ENCODE results near the gene CNTNAP5.

CNTNAP5 gene

DNA sequence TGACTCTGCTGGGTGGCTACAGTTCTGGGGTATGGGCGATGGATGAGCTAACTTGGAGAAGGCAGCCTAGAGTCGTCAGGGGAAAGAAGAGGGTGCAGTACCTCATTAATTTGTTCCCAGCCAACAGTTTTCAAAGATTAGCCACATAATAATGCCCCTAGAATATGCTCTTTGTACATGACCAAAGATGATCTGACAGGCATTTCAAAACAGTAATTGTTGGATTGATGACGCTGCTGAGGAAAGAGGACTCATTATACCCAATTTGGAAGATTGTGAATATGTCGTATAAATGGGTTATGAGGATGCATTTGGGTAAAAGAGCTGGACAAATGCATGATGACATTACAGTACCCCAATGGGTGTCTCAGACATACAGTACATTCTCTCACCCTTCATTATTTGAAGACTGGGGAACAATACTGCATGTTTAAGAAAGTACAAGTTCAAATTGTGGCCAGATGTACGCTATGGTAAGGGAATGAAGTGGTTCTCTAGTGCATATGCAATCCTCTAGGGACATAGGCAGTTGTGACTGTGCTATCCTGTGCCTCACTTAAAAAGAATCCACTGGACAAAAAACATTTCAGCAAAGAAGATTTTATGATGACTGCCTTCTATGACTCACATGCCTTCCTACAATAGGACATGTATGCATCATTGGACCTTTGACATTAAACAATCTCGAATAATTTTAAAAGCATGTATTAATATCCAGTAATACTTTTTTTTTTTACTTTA lies 233.2 kb downstream of the CNTNAP5 start:
- in situ Hi-C loops (cut with HindIII; ENCODE audit: low sequenced_read_pairs), result no loop called here

- in situ Hi-C loops (cut with HindIII; ENCODE audit: low sequenced_read_pairs), result no loop called here
Measured at GRCh38 chr2:124261456-124261855, 236.4 kb downstream of the CNTNAP5 start.

- in situ Hi-C loops (cut with HindIII; ENCODE audit: low sequenced_read_pairs), result no loop called here
Measured at GRCh38 chr2:124264551-124265091, 239.5 kb downstream of the CNTNAP5 start.

DNA sequence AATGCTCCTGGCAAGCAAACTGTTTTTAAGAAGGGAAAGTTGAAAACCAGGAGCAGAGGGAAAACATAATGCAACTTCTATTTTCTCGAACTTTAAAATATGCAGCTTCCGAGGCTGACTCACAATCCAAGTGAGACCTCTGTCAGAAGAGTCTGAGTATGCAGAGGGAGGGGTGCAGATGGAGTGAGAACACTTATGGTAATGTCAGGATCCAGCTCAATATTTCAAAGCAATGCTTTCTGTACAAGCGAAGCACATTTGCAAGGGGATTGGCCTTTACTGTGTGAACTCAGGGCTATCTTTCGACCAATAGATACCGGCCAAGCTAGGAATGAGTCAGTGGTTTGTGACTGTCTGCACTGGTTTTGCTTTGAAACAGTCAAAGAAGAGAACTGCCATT lies 242.7 kb downstream of the CNTNAP5 start:
- in situ Hi-C loops (cut with HindIII; ENCODE audit: low sequenced_read_pairs), result no loop called here

- in situ Hi-C loops (cut with HindIII; ENCODE audit: low sequenced_read_pairs), result no loop called here
Measured at GRCh38 chr2:124269348-124269747, 244.3 kb downstream of the CNTNAP5 start.

DNA sequence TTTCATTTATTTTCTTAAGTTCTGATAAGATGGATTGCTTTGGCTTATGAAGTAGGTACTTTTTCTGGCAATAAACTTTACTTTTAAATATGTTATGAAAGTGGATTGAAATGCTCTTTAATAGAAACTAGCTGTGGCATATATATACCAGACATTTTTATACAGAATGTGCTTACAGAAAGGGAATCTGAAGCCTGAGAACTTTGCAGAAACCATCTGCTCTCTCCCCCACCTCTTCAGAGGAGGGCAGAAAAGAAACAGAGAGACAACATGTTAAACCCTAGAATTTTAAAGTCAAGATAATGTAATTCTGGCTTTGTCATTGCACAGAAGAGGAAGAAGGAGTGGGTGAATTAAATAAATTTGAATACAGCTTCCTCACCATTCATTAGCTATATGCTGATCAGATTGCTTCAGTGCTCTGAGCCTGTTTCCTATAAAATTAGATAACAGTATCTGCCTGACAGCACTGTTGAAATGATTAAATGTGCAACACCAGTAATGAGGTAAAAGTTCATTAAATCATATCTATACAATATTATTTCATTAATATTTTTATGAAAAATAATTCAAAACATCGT lies 247.3 kb downstream of the CNTNAP5 start:
- in situ Hi-C loops (cut with HindIII; ENCODE audit: low sequenced_read_pairs), result no loop called here

DNA sequence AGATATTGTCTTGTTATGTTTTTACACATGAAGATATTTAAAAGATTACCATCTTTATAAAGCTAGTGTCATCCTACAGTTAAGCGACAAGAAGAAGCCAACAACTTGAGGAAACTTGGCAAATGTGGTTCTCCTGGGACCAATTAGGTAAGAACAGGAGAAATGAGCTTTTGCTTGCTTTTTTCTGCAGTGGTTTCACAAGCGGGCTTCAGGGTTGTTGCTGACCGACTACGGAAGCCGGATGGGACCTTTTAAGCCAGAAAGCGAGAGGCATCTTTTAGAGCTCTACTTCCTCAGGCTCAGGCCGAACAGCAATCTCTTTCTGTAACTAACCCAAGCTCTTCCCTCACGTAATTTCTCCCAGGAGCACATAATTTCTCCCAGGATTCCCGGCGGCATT lies 256.5 kb downstream of the CNTNAP5 start:
- in situ Hi-C loops (cut with HindIII; ENCODE audit: low sequenced_read_pairs), result no loop called here

DNA sequence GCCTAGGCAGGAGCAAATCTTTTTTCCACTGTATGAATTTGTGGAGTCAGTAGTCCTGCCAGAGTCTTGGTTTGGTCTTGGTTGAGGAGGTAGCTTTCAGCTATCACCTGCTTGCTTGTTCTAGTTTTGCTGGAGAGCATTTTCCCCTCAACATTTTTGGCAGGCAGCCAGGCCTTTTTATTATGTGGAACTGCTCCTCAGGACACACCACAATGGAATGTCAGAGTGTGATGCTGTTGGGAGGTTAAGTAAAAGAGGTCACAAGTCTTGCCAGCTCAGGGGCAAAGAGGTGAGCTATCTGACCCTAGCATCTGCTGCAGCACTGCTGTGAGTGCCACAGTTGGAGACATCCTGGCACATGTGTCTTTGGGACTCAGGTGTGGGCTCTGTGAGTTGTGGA lies 258.0 kb downstream of the CNTNAP5 start:
- in situ Hi-C loops (cut with HindIII; ENCODE audit: low sequenced_read_pairs), result no loop called here

DNA sequence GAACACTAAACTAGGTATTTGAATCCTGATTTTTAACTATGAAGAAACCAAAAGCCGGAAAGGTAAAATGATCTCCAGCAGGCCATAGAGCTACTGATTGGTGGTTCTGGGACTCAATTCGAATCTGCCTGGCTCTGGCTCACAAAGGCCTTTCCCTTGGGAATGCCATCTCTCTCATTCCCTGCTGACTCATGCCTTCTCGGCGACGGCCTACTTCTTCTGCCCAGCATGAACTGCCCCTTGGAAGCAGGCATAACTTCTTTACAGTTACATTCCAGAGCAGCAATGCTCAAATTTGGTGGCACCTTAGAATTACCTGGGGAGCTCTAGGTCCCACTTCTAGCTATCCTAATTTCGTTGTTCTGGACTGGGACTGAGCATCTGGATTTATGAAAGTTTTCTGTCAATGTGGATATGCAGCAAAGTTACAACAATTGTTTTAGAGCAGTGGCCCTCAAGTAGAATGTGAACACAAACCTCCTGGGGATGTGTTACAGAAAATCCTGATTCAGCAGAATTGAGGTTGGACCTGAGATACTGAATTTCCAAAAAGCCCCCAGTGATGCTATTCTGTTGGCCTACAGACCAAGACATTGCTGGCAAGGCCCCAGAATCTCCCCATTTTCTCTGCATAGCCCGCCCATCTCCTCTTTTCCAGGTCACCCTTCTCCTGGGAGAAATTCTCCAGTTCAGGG lies 261.1 kb downstream of the CNTNAP5 start:
- in situ Hi-C loops (cut with HindIII; ENCODE audit: low sequenced_read_pairs), result no loop called here

DNA sequence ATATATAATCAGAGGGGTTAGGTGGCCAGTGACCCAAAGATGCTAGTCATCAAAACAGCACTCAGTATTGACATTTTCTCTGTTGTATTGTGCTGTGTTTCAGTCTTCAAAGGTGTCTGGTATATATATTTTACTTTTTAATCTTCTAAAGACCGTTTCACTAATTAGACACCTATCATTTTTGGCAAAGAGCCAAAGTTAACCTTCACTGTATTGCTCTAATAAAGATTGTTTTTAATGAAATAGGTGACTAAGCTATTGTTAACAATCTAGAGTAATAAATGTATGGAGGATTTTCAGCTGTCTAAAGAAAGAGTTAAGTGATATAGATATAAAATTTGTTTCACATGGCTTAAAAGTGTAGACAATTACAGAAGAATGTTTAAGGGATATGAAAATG lies 264.0 kb downstream of the CNTNAP5 start:
- in situ Hi-C loops (cut with HindIII; ENCODE audit: low sequenced_read_pairs), result no loop called here

GRCh38 chr2:124289615-124290014 lies 264.5 kb downstream of the CNTNAP5 start:
- in situ Hi-C loops (cut with HindIII; ENCODE audit: low sequenced_read_pairs), result no loop called here

DNA sequence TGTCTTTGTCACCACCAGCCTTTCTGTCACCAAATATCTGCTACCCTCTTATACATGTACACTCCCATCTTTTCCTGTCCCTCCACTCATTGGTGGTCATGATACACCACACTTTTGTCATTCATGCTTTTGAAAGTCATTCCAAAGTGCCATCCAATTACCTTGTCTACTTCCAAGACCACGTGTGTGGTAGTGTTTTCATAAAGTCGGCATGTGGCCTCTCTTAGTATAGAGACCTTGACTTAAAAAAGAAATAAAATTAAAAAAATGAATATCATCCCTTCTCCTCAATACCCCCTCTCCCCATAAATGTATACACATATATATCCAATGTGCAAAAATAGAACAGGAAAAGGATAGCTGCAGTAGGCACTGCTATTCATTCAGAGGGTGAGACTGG lies 271.4 kb downstream of the CNTNAP5 start:
- in situ Hi-C loops (cut with HindIII; ENCODE audit: low sequenced_read_pairs), result no loop called here

DNA sequence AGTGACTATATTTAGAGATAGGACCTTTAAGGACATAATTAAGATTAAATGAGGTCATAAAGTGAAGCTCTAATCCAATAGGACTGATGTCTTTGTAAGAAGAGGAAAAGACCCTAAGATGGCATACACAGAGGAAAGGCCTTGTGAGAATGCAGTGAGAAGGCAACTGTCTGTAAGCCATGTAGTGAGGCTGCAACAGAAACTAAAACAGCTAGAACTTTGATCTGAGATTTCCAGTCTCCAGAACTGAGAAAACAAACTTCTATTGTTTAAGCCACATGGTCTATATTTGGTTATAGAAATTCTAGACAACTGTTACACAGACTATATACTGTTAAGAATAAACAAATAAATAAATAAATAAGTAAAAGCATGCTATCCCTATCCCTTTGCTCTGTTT lies 276.8 kb downstream of the CNTNAP5 start:
- in situ Hi-C loops (cut with HindIII; ENCODE audit: low sequenced_read_pairs), result no loop called here

DNA sequence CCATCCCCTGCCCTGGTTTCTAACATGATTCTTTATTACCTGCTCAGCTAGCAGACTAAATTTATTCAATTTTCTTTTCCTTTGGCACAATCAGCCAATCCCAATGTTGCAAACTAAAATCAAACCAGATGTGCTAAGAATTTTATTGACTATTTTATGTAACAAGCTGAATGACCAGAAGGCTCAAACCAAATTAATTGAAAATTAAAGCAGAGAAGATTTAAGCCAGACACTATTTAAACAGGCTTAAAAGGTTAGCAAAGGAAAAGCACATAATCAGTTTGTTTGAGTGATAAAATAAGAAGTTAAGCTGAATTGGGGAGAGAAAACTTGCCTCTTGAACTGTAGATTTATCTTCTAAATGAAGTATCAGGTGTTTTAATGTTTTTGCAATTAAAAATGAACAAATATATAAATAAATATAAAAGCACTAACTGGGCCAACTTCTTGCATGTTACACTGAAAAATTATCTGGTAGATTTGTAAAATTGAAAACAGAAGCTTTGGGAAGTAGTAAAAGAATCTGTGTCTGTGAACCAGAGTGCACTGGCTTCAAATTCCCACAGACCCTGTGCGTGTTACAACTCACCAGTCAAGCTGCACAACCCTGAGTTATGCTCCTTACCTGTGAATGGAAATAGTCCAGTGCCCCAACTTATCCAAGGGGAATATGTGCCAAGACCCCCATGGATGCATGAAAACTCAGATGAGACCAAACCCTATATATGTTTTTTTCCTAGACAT lies 283.4 kb downstream of the CNTNAP5 start:
- in situ Hi-C loops (cut with HindIII; ENCODE audit: low sequenced_read_pairs), result no loop called here

- in situ Hi-C loops (cut with HindIII; ENCODE audit: low sequenced_read_pairs), result no loop called here
Measured at GRCh38 chr2:124309563-124310138, 284.6 kb downstream of the CNTNAP5 start.

GRCh38 chr2:124310671-124311070 lies 285.6 kb downstream of the CNTNAP5 start:
- in situ Hi-C loops (cut with HindIII; ENCODE audit: low sequenced_read_pairs), result no loop called here

DNA sequence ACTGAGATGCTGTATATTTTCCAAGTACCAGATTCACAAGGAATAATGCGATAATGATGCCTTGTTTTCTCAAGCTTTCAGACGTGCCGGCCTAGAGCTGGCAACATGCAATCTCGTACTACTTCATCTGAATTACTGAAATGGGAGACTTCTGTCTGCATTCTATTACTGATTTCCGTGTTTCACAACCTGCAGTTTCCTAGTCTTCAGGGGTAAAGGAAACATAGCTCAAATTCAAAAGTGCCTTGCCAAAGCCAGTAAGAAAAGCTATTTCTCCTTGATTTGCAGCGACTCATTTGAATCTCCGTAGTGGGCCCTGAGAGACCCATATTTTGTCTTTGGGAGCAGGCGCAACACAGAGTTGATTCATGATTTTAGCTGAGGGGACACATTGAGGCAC lies 289.0 kb downstream of the CNTNAP5 start:
- in situ Hi-C loops (cut with HindIII; ENCODE audit: low sequenced_read_pairs), result no loop called here

DNA sequence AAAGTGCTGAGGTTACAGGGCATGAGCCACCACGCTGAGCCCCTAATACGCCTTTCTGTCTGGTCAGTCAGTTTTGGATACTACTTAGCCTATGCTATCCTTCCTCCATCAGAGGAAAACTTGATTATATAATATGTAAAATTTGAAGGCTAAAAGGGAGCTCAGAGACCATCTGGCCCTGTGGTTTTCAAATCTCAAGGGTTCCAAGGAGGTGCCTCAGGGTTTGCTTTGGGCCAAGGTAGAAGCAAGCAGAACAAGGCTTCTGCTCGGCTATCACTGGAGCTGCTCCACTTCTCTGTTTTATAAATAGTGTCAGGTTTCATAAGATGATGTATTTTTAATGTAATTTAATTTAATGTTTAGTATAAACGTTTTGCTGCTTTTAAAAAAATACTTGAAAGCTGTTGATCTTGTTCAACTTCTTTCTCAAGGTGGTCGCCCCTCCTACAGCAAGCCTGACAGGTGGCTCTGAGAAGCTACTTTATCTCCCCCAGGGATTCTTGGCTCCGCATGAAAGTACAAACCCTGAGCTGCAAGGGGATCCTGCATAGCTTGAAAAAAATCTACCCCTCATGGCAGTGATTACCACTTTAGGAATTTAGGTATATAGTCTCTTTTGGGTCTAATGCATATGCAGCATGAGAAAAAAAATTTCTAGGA lies 290.3 kb downstream of the CNTNAP5 start:
- in situ Hi-C loops (cut with HindIII; ENCODE audit: low sequenced_read_pairs), result no loop called here

DNA sequence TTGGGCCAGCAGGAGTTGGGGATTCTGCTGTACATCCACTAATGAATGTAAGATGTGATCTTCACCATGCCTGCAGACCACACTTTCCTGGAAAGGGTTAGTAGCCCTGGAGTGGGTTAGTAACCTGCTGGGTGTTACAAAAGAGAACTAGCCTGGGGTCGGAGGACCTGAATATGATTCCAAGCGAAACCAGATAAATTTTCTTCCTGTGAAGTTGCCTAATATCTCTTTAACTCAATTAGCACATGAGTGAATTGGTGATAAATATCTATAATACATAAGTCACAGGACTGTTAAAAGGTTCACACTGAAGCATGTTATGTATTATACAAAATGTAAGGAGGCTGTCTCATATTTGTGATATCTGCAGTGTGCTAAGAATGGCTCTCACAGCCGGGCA lies 291.0 kb downstream of the CNTNAP5 start:
- in situ Hi-C loops (cut with HindIII; ENCODE audit: low sequenced_read_pairs), result no loop called here

- in situ Hi-C loops (cut with HindIII; ENCODE audit: low sequenced_read_pairs), result no loop called here
Measured at GRCh38 chr2:124316881-124317605, 292.0 kb downstream of the CNTNAP5 start.
